DMS 273 treated with DMSO at 0.1 percent for 48 hours (cell line): ENCODE results near the gene TP53AIP1.

Source experiments
- DNase-seq: peaks from one replicate; lab custom pipeline; 2025; lab: John Stamatoyannopoulos, UW

The TP53AIP1 gene

DNA sequence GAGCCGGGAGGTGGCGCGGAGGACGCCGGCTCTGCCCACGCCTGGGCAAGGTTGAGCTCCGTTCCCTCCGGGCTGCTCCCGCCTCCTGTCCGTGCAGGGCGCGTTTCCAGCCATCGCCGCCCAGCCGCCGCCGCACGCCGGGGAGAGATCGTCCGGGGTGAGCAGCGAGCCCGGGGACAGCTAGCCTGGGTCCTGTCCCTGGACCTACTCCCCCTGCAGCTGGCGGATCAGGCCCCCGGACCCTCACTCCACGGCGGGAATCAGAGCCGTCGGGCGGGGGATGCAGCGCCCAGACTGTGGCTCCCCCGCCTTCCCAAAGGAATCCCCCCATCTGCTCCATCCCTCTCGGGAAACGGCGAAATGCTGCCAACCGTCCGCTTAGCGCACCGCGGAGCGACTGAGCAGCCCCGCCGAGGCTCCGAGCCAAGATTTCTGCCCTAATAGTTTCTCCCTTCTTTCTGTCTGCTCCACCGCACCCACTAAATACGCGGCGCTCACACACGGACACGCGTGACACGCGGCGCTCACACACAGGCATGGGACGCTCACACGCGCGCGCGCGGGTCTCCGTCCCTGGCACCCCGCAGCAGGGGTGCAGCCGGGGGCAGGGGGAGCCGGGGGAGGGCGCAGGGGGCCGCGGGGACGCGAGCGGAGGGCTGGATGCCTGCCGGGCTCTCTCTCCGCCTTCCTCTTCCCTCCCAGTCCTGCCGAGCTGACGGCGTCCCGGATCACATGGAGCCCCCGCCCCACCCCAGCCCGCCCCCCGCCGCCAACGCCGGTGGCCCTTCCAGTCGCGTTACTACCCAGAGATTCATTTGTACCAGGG lies 51.9 kb downstream of the TP53AIP1 start, which contains the start of gene KCNJ5:
KCNJ5 (plus strand) TSS at position 814 of the 826 bp plus-strand sequence. CDS start 19,918 bp downstream, outside the sequence.
- DNase-seq = no peak

DNA sequence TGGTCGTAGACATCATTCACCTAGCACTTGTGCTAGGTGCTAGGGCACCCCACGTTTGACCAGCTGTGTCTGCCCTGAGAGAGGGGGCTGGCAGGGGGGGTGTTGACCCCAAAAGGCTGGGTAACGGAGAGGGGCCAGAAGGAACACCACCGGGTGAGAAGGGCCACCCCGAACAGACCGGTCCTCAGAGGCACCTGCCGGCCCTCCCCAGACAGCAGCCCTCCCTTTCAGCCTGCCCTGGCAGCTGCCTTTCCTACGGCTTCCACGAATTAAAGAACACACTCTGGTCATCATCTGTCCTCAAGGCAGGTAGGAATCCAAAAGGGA lies 52.5 kb downstream of the TP53AIP1 start:
- no peak for DNase-seq

DNA sequence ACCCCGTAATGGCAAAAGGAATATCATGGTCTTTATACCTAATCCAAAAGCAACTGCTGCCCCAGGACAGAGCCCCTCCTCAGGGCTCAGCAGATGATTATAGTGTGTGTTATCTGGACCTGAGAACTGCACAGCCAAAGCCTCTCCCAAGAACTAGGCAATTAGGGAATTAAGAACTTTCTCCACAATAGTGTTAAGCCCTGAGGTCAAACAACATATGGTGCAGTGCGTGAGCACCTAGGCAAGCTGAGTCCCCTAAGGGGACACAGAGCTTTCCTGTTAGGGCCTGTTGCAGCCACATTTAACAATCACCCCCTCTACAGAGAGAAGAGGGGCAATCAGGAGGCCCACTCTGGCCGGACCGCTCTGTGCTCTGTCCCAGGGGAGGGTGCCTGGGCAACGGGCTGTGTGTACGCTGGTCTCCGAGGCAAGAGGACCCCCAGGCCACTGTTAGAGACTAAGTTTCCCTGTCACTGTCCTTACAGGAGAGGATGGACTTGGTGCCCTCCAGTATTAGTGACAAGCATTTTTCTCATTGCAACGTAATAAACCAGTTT lies 52.9 kb downstream of the TP53AIP1 start:
- no peak for DNase-seq

DNA sequence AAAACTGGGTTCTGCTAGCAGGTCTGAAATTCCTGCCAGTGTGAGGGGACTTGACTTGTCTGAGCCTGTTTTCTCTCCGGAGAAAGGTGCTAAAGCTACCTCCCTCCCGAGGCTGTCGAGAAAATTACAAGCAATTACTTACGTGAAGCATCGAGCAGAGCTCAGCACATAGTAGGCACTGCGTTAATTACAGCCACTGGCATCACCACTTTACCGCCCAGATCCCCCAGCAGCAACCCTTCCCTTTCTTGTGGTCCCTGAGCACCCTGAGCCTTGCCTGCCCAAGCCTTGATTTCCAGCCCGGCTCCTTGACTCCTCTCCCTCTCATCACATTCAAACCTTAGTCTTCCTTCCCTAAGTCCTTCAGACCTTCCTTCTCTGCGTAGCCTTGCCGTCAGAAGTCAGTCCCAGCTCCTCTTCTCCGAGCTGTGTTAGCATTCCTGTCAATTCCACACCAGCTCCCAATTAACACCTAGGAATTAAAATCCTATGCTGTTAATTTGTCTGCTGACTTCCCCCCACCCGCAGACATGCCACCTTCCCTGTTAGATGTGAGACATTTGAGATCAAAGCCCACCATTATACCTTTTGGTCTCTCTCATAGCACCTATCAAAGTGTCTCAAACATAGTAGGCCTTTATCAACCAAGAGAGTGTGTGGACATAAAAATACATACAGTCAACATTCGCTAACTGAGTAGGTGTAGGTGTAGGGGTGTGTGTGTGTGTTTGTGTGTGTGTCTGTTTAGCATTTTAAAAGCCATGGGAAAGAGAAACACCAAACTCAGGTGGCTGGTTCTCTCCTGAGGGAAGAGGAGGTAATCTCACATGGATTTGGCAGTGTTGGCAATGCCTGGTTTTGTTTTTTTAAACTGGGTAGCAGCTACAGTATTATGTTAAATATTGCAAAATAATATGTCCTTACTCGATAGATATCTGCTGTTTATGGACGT lies 54.4 kb downstream of the TP53AIP1 start:
- DNase-seq = no peak

DNA sequence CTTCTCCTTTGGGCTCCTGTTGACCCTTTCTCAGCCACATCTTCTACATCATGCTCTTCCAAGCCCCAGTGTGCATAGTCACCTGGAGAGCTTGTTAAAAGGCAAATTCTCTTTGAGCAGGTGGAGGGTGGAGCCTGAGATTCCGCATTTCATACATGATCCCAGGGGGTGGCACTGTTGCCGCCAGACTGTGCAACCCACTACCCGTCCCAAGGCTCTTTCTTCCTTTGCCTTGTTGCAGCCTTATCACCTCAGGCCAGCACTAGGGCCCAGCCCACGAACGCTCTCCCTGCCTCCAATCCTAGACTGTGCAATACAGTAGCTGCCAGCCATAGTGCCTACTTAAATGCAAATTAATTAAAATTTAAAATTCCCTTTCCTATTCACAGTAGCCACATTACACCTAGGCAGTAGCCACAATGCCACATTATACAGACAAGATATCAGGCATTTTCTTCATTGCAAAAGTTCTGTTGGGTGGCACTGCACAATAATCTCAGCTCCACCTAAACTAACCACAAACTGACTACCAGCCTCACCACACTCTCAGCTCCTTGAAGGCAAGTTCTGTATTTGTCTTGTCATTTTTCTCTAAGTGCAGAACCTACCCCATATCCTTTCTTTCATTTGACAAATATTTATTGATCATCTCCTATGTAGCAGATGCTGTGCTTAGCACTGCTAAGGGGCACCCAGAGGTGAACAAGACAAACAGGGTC lies 56.1 kb downstream of the TP53AIP1 start:
- no peak for DNase-seq
